WTC11 (cell line): Measurements from ENCODE around the gene PLRG1.

Experiments used
- CTCF ChIP-seq: fragments of 200-600 bp; IDR thresholded peaks from 2 replicates; pipeline ENCODE4 v1.8.0; 2022; ENCODE audit warnings: antibody characterized with exemption
- NR3C1 ChIP-seq: sonication (generic); formaldehyde crosslinking; conservative IDR thresholded peaks from 2 replicates; pipeline ENCODE4 v1.8.1; 2023; ENCODE audit warnings: low read depth, mild to moderate bottlenecking, missing genetic modification reagents
- USF1 ChIP-seq: sonication (generic); formaldehyde crosslinking; IDR thresholded peaks from 2 replicates; pipeline ENCODE4 v1.8.0; 2022; ENCODE audit warnings: mild to moderate bottlenecking, missing genetic modification reagents
- ZNF532 ChIP-seq: fragments of 250-450 bp; sonication (Bioruptor Pico); IDR thresholded peaks from 2 replicates; pipeline ENCODE4 v1.9.0; 2021; ENCODE audit warnings: mild to moderate bottlenecking, borderline replicate concordance

- TF ChIP-seq USF1 (no peak), ZNF532 (CRISPR knock-in tag) (no peak), CTCF (no peak), NR3C1 (CRISPR knock-in tag) (no peak)
Measured at GRCh38 chr4:154502111-154502510, 48.1 kb downstream of the PLRG1 start.
